ENCODE measurements around the gene PPEF1.
"Not testable (repeated sequence)": the region's sequence is repeated elsewhere in the genome, so short reads cannot be mapped to it uniquely, and the experiment has no call there.

PPEF1 gene

GRCh38 chrX:18792828-18793227 lies 85.4 kb downstream of the PPEF1 start:
- in situ Hi-C loops (cut with HindIII; ENCODE audit: low sequenced_read_pairs) = no loop called here

GRCh38 chrX:18793601-18794089 lies 86.2 kb downstream of the PPEF1 start:
- in situ Hi-C loops (cut with HindIII; ENCODE audit: low sequenced_read_pairs) = no loop called here

GRCh38 chrX:18797141-18797540 lies 89.7 kb downstream of the PPEF1 start:
- in situ Hi-C loops (cut with HindIII; ENCODE audit: low sequenced_read_pairs) = no loop called here

GRCh38 chrX:18799911-18800310 lies 92.5 kb downstream of the PPEF1 start:
- in situ Hi-C loops (cut with HindIII; ENCODE audit: low sequenced_read_pairs) = no loop called here

- in situ Hi-C loops (cut with HindIII; ENCODE audit: low sequenced_read_pairs) = no loop called here
Observed at GRCh38 chrX:18809641-18810040, 102.2 kb downstream of the PPEF1 start.

GRCh38 chrX:18810416-18810815 lies 103.0 kb downstream of the PPEF1 start:
- in situ Hi-C loops (cut with HindIII; ENCODE audit: low sequenced_read_pairs) = no loop called here

- in situ Hi-C loops (cut with HindIII; ENCODE audit: low sequenced_read_pairs) = no loop called here
Observed at GRCh38 chrX:18825375-18825774, 117.9 kb downstream of the PPEF1 start.

GRCh38 chrX:18828832-18829404 lies 121.5 kb downstream of the PPEF1 start:
- in situ Hi-C loops (cut with HindIII; ENCODE audit: low sequenced_read_pairs) = no loop called here

- in situ Hi-C loops (cut with HindIII; ENCODE audit: low sequenced_read_pairs) = no loop called here
Observed at GRCh38 chrX:18833071-18833731, 125.8 kb downstream of the PPEF1 start.

- in situ Hi-C loops (cut with HindIII; ENCODE audit: low sequenced_read_pairs) = not testable (repeated sequence)
Observed at GRCh38 chrX:18847901-18848300, 140.5 kb downstream of the PPEF1 start.

GRCh38 chrX:18855919-18856644 lies 148.6 kb downstream of the PPEF1 start:
- in situ Hi-C loops (cut with HindIII; ENCODE audit: low sequenced_read_pairs) = no loop called here

GRCh38 chrX:18856645-18856997 lies 149.2 kb downstream of the PPEF1 start:
- in situ Hi-C loops (cut with HindIII; ENCODE audit: low sequenced_read_pairs) = no loop called here

- in situ Hi-C loops (cut with HindIII; ENCODE audit: low sequenced_read_pairs) = no loop called here
Observed at GRCh38 chrX:18861511-18861910, 154.1 kb downstream of the PPEF1 start.

GRCh38 chrX:18864390-18864920 lies 157.0 kb downstream of the PPEF1 start:
- in situ Hi-C loops (cut with HindIII; ENCODE audit: low sequenced_read_pairs) = no loop called here

GRCh38 chrX:18871161-18871890 lies 163.9 kb downstream of the PPEF1 start:
- in situ Hi-C loops (cut with HindIII; ENCODE audit: low sequenced_read_pairs) = no loop called here

- in situ Hi-C loops (cut with HindIII; ENCODE audit: low sequenced_read_pairs) = no loop called here
Observed at GRCh38 chrX:18871970-18872369, 164.5 kb downstream of the PPEF1 start.

- in situ Hi-C loops (cut with HindIII; ENCODE audit: low sequenced_read_pairs) = no loop called here
Observed at GRCh38 chrX:18872621-18873020, 165.2 kb downstream of the PPEF1 start.

GRCh38 chrX:18873189-18873791 lies 165.8 kb downstream of the PPEF1 start:
- in situ Hi-C loops (cut with HindIII; ENCODE audit: low sequenced_read_pairs) = no loop called here

- in situ Hi-C loops (cut with HindIII; ENCODE audit: low sequenced_read_pairs) = no loop called here
Observed at GRCh38 chrX:18873836-18874235, 166.4 kb downstream of the PPEF1 start.

- in situ Hi-C loops (cut with HindIII; ENCODE audit: low sequenced_read_pairs) = no loop called here
Observed at GRCh38 chrX:18874560-18875255, 167.3 kb downstream of the PPEF1 start.

All from endothelial cell of hepatic sinusoid (primary cell).